K562 (cell line): ENCODE measurements around the gene IGFL1. TPM values are rescaled to one million over a fixed set of nuclear protein-coding genes. Genes with fewer than 3 reads are reported as not detected.
A peak's percentile ranks its signal among the peaks of the same experiment; 100 is the strongest.

Experiments
- HLTF ChIP-seq: fragments of 450-650 bp; IDR thresholded peaks from 2 replicates; pipeline ENCODE4 v1.6.1; 2016
- ILK ChIP-seq: fragments of 450-650 bp; IDR thresholded peaks from 2 replicates; pipeline ENCODE4 v1.6.1; 2016; ENCODE audit warnings: missing genetic modification characterization, low read depth, mild to moderate bottlenecking, missing compliant biosample characterization, moderate library complexity, borderline replicate concordance
- L3MBTL2 ChIP-seq: fragments of 450-650 bp; IDR thresholded peaks from 2 replicates; pipeline ENCODE4 v1.6.1; 2016; ENCODE audit warnings: mild to moderate bottlenecking, moderate library complexity
- MTA3 ChIP-seq: fragments of 450-650 bp; formaldehyde crosslinking; IDR thresholded peaks from 2 replicates; pipeline ENCODE4 v1.6.1; 2017; ENCODE audit warnings: mild to moderate bottlenecking, borderline replicate concordance
- OTX1 ChIP-seq: fragments of 450-650 bp; formaldehyde crosslinking; IDR thresholded peaks from 2 replicates; pipeline ENCODE4 v1.4.0; 2022; ENCODE audit warnings: mild to moderate bottlenecking
- PHF8 ChIP-seq: fragments of 200-600 bp; sonication (generic); IDR thresholded peaks from 2 replicates; pipeline ENCODE4 v1.6.1; 2012; ENCODE audit warnings: mixed run types, mild to moderate bottlenecking, inconsistent platforms, low read length, moderate library complexity, borderline replicate concordance
- PRDM10 ChIP-seq: fragments of 450-650 bp; IDR thresholded peaks from 2 replicates; pipeline ENCODE4 v1.6.1; 2018; ENCODE audit not compliant: partially characterized antibody
- RBBP5 ChIP-seq: fragments of 200-600 bp; sonication (generic); IDR thresholded peaks from 2 replicates; pipeline ENCODE4 v1.6.1; 2012; ENCODE audit warnings: borderline replicate concordance, mild to moderate bottlenecking, low read length, control low read depth, inconsistent platforms; ENCODE audit not compliant: insufficient read depth, poor library complexity, severe bottlenecking
- ZNF217 ChIP-seq: sonication (generic); formaldehyde crosslinking; IDR thresholded peaks from 2 replicates; pipeline ENCODE4 v1.8.0; 2022; ENCODE audit warnings: mild to moderate bottlenecking, missing genetic modification reagents
- ZNF347 ChIP-seq: fragments of 450-650 bp; formaldehyde crosslinking; IDR thresholded peaks from 2 replicates; pipeline ENCODE4 v1.4.0; 2020; ENCODE audit warnings: low read depth, mild to moderate bottlenecking, moderate library complexity
- ZNF644 ChIP-seq: fragments of 200-800 bp; sonication (Bioruptor generic); IDR thresholded peaks from 2 replicates; pipeline ENCODE4 v1.6.1; 2016; ENCODE audit warnings: low read depth, missing genetic modification characterization, missing compliant biosample characterization
- ZNF668 ChIP-seq: fragments of 250-450 bp; sonication (Bioruptor Pico); IDR thresholded peaks from 2 replicates; pipeline ENCODE4 v1.8.0; 2022; ENCODE audit warnings: mild to moderate bottlenecking, inconsistent platforms
- ZNF695 ChIP-seq: fragments of 450-650 bp; formaldehyde crosslinking; IDR thresholded peaks from 2 replicates; pipeline ENCODE4 v1.4.0; 2020; ENCODE audit warnings: mild to moderate bottlenecking, moderate library complexity
- polyA plus RNA-seq, 8 experiments: library from polyadenylated mRNA; depleted of rRNA in 4 of 8; stranded (reverse) in 5 of 8; unstranded in 3 of 8; fragments of >200 nt; fragmentation: Nextera tagmentation in 2 of 8; fragmentation: Illumina TruSeq in 1 of 8; extraction: Ambion mirVana in 2 of 8; extraction: Trizol in 1 of 8; gene quantifications; 2 replicates each; pipeline versions ENCODE4 v1.2.1 to v1.2.3, GENCODE V29; 2011 to 2014; ENCODE audit warnings: inconsistent platforms in 1 of 8, missing spikeins in 1 of 8
- total RNA-seq, 7 experiments: library from RNA; depleted of rRNA in 6 of 7; stranded (reverse); fragments of >200 nt in 6 of 7; fragmentation: Illumina TruSeq in 2 of 7; extraction: Trizol in 2 of 7; gene quantifications; 2 replicates each; pipeline versions ENCODE4 v1.2.1 to v1.2.3, GENCODE V29; 2011 to 2021; ENCODE audit warnings: low replicate concordance in 1 of 7

IGFL1 gene
- total and polyA plus RNA-seq, 9 of the 15 experiments (the other 6 are each of a cell fraction or from before 2014, with no cell fraction given): not detected

DNA sequence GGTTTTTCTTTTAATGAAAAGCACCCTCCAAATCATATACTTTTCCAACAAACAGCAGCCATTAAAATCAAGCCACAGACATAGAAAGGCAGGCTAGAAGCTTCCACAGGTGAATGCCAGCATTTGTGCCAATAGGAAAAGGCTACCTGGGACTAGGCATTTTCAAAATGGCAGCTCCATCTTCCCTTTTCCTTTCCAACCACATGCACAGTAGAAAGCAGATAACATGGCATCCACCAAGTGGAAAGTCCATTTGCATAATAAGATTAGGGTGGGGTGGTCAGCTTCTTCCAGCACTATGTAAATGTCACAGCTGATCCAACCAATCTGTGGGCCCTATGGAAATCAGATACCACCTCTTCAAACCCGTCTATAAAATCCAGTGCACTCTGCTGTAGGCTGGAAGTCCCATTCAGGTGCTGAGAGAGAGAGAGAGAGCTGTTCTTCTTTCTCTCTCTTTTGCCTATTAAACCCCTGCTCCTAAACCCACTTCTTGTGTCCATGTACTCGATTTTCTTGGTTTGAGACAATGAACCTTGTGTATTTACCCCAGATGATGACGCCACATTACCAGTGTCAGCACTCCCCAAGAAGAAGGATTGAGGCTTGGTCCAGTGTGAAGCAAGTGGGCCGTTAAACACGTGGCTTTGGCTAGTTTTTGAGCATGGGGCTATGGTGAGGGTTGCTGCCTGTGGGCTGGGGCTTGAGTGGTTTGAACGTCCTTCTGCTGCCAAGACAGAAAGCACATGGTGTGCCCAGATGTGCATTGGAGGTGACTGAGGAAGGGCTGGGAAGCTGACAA, 24.2 kb upstream of the IGFL1 start (continued):
- peak; percentile 14 for TF ChIP-seq PRDM10
- TF ChIP-seq ZNF217 (CRISPR knock-in tag): no peak
- TF ChIP-seq MTA3: no peak
- peak; percentile 44; the same call in 1 of the 2 replicates for TF ChIP-seq ZNF644 (tag)
- no peak for TF ChIP-seq OTX1 (CRISPR knock-in tag)
- TF ChIP-seq RBBP5: no peak
- peak; percentile 60; the same call in 1 of the 2 replicates for TF ChIP-seq ZNF668 (CRISPR knock-in tag)
- no peak for TF ChIP-seq ILK (tag)
- TF ChIP-seq L3MBTL2: peak; percentile 78; the same call in 1 of the 2 replicates
- peak; percentile 21; the same call in 1 of the 2 replicates for TF ChIP-seq PHF8
- no peak for TF ChIP-seq ZNF695 (CRISPR knock-in tag)
- TF ChIP-seq ZNF347: no peak
- no peak for TF ChIP-seq HLTF
